GM21390 (cell line): ENCODE data around the gene CD3D.

Source experiments
- ATAC-seq: cut with Tn5 transposase; IDR thresholded peaks from one replicate; pipeline ENCODE4 v1.9.1; 2021; ENCODE audit not compliant: unreplicated experiment

The CD3D gene

DNA sequence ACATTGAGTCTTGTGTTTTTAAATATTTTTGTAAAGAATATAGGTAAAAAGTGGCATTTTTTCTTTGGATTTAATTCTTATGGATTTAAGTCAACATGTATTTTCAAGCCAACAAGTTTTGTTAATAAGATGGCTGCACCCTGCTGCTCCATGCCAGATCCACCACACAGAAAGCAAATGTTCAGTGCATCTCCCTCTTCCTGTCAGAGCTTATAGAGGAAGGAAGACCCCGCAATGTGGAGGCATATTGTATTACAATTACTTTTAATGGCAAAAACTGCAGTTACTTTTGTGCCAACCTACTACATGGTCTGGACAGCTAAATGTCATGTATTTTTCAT, 38.3 kb downstream of the CD3D start:
- ATAC-seq: no peak

DNA sequence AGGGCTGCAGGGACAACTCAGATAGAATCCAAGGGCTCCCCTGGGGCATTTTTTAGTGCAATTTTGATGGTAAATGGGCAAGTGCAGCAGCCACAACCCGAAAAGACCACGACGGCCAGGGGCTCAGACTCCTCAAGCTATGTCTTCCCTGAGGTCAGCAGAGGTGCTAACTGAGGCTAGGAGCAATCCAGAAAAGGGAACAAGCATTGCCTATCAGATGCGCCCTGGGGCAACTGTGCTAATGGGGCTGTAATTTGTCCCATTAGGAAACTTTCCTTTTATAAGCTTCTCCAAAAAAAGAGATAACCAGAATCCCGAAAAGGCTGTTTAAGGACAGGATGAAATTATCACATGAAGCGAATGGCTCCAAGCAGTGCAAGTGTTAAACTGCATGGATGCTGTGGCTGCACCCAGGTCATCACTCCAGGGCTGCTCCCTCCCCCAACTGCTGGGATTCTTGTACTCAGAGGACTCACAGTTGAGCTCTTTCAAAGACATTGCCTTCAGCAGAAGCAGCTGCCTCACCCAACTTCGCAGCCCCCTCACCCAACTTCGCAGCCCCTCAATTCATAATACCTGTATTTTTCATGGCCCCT, 40.8 kb downstream of the CD3D start:
- no peak for ATAC-seq

DNA sequence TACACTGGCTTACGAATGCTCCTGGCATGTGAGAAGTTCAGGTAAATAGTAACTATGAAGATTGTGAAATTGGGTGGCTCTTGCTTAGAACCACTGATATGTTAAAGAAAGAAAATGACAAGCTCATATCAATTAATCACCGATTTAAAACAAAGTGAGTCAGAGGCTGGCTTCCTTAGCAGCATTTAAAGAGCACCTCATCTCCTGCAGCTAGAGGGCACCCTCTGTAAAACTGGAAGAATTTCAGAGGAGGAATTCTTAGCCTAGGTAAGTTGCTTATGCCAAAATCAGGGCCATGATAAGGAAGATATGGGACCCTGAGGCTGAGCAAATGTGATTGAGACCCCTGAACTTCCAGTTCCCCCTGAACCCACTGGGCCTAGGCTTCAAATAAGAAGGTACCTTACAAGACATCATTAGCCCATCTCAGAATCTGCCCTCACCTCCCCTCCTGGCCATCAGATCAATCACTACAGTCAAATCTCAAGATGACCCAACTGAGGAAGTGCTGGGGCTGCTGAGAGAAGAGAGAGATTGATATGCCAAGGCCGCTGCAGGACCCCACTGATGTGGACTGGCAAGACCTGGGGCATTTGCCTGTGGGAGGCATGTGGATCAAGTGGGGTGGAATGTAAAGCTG, 46.6 kb downstream of the CD3D start:
- ATAC-seq: no peak

DNA sequence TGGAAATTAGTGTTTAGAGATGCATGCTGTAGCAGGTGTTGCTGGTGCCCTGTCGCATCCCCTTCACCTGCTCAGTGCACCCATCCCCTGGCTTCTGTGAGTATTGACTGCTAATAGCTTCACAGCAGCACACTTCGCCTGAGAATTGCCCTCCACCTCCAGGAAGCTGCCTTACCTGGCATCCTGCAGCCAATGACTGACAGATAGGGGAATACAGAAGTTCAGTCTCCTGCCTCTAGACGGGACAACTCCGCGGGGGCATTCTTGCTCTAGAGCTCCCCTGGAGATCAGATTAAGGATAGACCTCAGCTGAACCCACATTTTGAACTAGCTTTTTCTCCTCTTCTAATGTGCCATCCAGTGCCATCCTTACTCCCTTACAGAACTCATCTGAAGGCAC, 47.3 kb downstream of the CD3D start:
- no peak for ATAC-seq

DNA sequence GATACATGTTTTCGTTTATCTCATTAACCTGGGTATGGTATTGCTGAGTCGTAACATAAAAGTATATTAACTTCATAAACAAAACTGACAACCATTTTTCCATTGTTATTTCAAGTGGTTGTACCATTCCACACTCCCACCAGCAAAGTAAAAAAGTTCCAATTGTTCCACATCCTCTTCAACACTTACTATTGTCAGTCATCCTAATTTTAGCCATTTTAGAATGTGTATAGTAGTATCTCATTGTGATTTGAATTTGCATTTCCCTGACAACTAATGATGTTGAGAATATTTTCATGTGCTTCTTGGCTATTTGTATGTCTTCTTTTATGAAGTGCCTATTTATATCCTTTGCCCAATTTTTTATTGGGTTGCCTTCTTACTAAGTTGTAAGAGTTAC, 48.5 kb downstream of the CD3D start:
- ATAC-seq: no peak

DNA sequence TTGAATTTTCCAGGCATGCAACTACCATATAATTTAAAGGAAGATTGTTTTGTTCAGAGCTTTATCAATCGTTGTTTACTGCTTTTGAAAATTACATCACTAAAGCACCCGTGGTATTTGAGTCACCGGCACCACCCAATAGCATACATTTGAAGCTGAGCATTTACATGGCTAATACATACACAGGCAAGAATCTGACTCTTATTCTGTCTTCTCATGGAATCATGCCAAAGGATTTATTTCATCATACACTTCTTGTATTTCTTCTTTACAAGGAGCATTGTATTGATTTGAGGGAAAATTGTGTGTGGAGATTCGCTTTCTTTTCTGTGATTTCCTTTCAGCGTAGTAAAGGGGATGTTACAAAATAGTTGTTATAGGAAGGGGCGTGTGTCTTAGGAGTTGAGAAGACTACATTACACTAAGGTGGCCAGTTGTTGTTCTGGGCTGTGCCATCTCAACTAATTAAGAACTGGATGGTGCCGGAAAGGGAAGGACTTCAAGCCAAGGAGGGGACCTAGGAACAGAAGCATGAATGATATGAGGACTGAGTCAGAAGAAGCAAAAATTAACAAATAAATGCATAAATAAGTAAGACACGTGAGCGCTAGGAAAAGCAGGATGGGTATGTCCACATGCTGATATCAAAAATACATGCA, 50.9 kb downstream of the CD3D start:
- no peak for ATAC-seq

DNA sequence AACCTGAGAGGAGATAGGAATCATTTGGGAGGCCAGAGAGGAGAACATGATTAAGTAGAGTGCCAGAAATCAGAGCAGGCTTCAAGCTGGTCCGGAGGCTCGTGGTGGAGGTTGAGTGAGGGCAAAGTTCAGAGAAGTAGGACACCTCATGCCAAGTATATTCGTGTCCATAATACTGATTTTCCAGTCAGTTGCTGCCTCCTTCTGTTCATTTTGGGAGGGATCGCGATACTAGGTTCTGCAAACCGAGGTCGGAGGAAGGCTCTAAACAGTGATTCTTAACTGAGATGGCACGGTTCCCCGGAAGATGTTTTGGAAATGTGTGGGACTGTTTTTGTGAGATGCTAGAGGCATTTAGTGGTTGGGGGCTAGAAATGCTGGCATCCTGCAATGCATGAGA, 51.6 kb downstream of the CD3D start:
- ATAC-seq: no peak

GRCh38 chr11:118289401-118289800, 53.1 kb downstream of the CD3D start:
- ATAC-seq: no peak
